Sciatic nerve (tissue), 2 donors: ENCODE data around the gene ASIP. TPM values are rescaled to one million over a fixed set of nuclear protein-coding genes. Genes with fewer than 3 reads are reported as not detected.

Experiments used
- ATAC-seq: fragments of 200-7000 bp; cut with Tn5 transposase; one replicate; pipeline ENCODE4 v1.9.1; 2020; ENCODE audit warnings: mild to moderate bottlenecking, moderate library complexity
- DNase-seq: peaks from one replicate; pipeline ENCODE4 v3.0.0-alpha.2; 2020; ENCODE audit warnings: low spot score
- intact Hi-C: fragments of 100-400 bp; cut with DNase I; formaldehyde crosslinking; loops from one replicate; pipeline ENCODE4 v1.14.2; 2022
- total RNA-seq: library from RNA; stranded (reverse); fragmentation: NEBNext Ultra II Directional; extraction: Animal tissue kit (Norgen Biotek cat#: 25700); gene quantifications from one replicate; pipeline ENCODE4 v1.2.1, GENCODE V29; 2021
- donor health status: DM: no; HTN: no; CAD: no.
- donor health status: DM: no; HTN: no; CAD: no.

Gene ASIP
- total RNA-seq, 1 donor from 2014 or later = 3.0 TPM

DNA sequence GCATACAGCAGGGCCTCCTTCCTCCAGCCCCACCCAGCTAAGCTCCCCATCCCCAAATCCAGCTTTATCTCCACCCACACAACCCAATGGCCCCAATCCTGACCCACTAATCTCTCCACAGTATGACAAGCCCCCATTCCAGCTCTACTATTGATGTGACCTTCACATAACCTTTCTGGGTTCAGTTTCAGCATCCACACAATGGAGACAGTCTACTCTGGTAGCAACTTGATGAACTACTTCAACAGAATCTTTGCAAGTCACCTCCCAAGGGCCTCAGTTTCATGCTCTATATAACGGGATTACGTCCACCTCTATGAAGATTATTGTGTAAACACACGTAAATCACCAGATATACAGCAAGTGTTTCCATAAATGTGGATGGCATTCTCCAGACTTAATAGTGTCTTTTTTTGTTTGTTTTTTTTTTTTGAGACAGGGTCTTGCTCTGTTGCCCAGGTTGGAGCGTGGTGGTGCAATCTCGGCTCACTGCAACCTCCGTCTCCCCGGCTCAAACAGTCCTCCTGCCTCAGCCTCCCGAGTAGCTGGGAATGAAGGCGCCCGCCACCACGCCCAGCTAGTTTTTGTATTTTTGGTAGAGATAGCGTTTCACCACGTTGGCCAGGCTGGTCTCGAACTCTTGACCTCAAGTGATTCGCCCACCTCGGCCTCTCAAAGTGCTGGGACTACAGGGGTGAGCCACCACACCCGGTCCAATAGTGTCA, 60.5 kb downstream of the ASIP start:
- intact Hi-C loops = no loop called here
- ATAC-seq (no peak), DNase-seq (no peak)

DNA sequence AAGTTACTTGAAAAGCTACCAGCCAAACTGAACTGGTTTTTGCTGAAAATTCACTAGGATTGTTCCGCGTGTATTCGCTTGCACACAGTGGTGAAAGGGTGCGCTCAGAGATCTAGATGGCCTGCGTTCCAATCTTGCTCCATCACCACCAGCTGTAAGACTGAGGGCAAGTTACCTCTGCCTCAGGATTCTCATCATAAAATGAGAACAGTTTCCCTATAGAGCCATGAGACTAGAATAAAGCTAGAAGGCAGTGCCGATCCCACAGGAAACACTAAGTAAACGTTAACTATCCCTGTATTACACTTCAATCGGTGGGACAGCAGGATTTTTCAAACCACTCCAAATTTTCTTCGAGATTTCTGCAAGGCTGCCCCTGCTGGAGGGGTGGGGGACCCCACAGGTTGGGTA, 61.1 kb downstream of the ASIP start:
- DNase-seq = no peak
- no peak for ATAC-seq
- intact Hi-C loops = no loop called here

DNA sequence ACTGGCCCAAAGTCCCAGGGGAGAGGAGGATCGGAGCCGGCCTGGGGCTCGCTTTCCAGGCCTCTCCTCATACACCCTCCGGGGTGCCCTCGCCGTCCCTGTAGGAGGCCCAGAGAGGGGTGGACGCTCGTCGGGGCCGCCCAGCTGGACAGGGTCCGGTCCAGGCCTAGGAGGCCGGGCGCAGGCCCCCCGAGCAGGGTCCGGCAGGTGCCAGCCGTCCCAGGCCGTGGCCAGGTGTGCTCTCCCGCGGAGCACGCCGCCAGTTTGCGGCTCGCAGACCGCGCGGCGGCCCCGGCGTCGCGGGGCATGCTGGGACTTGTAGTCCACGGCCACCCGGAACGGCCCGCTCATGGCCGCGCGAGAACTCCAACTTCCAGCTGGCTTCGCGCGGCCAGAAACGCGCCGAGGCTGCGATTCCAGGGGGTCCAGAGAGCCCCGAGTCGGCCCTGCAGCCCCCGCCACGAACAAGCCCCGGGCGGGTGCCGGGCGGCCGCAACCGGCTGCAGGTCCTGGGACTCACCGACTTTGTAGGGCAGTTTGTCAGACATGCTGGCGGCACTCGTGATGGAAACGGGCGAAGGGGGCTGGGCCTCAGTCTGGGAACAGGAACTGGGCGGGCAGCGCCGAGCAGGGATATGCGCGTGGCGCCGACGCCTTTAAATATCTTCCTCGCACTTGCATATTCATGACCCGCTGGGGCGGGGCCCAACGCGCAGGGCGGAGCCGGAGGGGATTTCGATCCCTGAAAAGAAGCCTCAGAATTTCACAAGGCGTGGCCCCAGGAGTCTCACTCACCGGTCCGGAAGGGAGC, 61.7 kb downstream of the ASIP start, which contains the start of gene AHCY:
TSS of gene AHCY (minus strand) at position 633 of the 811 bp plus-strand sequence. CDS start at position 548, 85 bp downstream.
- intact Hi-C loops = no loop called here
- peak; percentile 98 for ATAC-seq
- DNase-seq = peak; percentile 96

DNA sequence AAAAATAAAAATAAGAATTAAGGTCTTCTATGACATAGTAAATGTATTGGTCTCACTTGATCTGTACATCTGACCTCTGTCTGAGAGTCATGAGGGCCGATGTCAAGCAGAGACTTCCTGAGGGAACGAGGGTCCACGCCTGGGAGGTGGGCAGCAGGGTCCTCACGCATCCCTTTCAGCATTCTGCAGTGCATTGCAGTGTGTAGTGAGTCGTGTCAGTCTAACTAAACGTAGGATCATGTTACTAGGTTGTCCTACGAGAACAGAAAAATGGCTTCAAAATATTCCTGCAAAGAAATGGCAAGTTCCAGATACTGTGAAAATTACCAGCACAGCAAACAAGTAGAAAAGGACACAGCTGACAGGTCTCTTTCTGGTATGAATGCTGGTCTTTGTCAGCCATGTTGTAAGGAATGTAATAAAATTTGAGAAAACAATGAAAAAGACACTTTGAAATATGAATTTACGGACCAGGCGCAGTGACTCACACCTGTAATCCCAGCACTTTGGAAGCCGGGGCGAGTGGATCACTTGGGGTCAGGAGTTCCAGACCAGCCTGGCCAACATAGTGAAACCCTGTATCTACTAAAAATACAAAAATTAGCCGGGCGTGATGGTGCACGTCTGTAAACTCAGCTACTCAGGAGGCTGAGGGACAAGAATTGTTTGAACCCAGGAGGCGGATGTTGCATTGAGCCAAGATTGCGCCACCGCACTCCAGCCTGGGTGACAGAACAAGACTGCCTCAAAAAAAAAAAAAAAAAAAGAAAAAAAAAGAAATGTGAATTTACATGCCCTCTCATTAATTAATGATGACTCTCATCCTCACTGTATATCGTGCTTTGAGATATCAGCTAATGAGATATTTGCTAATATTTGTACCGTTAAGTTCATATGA, 64.4 kb downstream of the ASIP start:
- no peak for DNase-seq
- intact Hi-C loops = no loop called here
- ATAC-seq = no peak

DNA sequence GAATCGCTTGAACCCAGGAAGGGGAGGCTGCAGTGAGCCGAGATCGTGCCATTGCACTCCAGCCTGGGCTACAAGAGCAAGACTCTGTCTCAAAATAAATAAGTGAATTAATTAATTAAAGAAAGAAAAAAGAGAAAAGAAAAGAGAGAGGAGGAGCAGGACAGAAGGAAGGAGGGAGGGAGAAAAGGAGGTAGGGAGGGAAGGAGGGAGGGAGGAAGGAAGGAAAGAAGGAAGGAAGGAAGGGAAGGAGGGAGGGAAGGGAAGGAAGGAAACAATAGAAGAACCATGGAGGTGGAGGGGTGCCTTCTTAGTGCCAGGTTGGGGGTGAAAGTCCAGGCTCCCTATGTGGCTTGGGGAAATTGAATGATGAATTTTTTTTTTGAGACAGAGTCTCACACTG, 68.5 kb downstream of the ASIP start:
- intact Hi-C loops = loop anchor here (10.0 kb wide), 2 partner anchors 165 to 405 kb away; no protein-coding TSS in a partner anchor
- no peak for DNase-seq
- no peak for ATAC-seq

DNA sequence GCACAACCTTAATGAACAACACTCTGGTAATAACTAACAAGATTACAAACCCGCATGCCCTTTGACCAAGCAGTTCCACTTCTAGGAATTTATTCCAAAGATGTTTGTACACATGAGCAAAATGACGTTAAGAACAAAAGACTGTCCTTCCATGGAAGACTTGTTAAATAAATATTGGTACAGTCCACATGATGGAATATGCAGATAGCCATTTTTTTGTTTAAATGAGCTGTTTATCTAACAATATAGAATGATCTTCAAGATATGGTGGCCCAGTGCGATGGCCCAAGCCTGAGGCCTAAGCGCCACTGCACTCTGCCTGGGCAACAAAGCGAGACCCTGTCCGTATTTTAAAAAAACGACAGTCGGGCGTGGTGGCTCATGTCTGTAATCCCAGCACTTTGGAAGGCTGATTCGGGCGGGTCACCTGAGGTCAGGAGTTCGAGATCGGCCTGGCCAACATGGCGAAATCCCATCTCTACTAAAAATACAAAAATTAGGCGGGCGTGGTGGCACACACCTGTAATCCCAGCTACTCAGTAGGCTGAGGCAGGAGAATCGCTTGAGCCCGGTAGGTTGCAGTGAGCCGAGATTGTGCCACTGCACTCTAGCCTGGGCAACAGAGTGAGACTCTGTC, 69.4 kb downstream of the ASIP start:
- intact Hi-C loops = loop anchor here (10.0 kb wide), 2 partner anchors 164 to 404 kb away; no protein-coding TSS in a partner anchor
- DNase-seq (no peak), ATAC-seq (no peak)

DNA sequence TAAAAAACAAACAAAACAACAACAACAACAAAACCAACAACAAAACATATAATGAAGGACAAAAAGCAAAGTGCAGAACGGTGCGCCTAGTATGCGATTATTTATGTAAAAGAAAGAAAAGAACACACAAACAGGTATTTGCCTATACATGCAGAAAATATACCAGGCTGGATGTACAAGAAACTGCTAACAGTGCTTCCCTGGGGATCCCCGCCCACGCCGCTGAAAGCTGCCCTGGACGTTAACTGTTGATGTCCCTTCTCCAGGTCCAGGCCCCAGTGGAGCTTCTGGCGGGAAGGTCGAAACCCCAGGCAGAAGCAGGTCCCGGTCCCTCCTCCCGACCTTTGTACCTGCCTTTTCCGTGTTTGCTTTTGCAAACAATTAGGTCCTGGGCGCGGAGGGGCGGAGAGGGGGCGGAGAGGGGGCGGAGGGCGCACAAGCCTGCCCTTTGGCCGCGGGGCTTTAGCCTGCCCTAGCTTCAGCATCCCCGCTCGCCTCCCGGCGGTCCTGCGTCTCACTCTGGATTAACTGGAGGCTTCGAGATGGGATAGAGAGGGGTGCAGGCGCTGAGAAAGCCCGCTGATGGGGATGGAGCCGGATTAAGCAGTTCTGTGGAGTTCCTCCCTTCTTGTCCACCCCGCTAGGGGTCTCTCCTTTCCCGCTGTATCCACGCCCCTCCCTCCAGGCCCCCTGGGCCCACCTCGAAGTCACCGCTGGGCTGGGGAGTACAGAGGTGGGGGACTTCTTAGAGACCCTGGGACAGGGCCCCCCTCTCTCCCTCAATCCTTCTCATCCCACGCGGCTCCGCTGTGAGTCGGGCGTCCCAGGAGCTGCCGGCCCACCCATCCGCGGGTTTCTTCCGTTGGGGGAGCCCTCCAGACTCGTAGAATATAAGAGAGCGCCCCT, 70.1 kb downstream of the ASIP start:
- no peak for DNase-seq
- intact Hi-C loops = loop anchor here (10.0 kb wide), 2 partner anchors 163 to 403 kb away; no protein-coding TSS in a partner anchor
- peak; percentile 54 for ATAC-seq

DNA sequence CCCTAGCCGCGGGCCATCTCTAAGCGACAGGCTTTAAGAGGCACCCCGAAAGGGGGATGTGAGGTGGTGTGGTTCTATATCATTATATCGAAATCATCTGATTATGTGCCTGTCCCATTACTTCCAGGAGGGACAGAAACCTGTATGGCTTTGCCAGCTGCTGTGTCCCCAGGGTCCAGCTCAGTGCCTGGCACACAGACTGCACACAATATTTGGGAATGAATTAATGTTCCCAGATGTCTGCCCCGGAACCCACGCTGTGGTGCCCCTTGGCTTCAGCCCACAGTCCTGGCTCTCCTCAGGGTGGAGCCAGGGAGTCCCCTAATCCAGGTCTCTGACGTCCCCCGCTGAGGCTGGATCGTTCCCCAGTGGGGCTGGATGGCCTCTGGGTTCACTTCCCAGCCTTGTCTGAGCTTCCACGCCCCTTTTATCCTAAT, 70.8 kb downstream of the ASIP start:
- intact Hi-C loops = loop anchor here (10.0 kb wide), 2 partner anchors 163 to 403 kb away; no protein-coding TSS in a partner anchor
- ATAC-seq = peak; percentile 58
- no peak for DNase-seq

DNA sequence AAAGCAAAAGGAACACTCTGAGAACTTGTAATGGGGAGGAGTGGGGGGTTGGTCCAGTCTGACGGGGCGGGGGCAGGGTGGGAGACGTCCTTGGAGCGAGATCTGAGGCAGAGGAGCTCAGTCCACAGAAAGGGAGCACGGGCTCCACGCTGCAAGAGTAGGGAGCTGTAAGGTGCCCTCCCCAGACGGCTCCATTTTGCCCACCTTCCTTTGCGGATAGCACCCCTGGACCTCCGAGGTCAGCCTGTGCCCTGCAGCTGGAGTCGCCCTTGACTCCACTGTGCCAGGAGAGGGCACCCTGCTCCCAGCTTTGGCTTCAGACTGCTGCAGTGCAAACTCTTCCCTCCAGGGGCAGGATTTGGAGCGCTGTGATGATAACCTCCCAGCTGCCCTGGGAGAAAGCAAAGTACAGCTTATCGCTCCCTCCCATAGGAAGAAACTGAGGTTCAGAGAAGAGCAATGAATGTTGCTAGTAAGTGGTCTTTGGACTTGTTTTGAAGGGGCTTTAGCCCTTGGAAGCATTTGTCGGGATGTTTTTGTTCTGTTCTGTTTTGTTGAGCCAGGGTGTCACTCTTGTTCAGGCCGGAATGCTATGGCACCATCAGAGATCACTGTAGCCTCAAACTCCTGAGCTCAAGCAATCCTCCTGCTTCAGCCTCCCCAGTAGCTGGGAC, 71.5 kb downstream of the ASIP start:
- peak; percentile 91 for DNase-seq
- intact Hi-C loops = loop anchor here (10.0 kb wide), 2 partner anchors 162 to 402 kb away; no protein-coding TSS in a partner anchor
- ATAC-seq = peak; percentile 97

DNA sequence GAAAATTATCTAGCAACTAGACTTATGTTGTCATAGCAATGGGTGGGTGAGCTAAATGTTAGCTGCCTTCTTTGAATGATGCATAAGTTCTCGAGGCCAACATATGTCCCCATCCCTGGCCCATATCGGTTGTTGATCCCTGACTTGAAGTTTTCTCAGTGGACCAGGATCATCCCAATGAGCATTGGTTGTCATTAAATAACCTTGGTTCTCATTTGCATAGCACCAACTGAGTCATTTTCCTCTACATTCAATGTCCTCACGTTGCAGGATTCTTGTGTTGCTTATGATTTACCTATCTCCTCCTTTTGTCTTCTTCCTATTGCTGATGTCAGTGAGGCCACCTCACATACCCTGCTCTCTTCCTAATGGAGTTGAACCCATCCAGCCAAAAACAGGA, 74.0 kb downstream of the ASIP start:
- ATAC-seq (no peak), DNase-seq (no peak)
- intact Hi-C loops = loop anchor here (10.0 kb wide), 2 partner anchors 160 to 400 kb away; no protein-coding TSS in a partner anchor

DNA sequence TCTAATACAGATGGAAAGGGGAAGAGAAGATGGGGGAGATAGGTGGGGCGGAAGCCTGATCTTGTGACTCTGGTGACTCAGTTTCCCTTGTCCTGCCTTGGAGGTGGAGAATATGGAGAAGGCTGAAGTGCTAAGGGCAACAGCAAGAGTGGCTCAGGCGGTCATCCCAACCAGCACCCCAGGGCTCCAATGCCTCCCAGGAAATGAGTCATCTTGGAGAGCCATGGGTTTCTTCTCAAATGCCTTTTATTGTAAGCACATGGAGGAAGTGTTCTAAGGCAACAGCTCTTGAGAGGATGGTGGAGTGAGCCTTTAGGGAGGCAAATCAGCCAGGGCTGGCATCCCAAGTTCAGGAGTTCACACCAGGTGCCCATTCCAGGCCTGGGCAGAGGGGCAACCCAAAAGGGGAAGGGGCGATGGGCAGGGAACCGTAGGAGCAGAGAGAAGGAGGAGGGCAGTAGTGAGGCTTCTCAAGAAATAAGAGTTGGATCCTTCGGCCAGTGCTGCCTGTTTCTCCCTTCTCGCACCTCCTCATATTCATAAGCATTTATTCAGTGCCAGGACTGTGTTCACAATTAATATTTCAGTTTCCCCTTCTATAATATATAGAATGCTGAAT, 75.1 kb downstream of the ASIP start:
- ATAC-seq (no peak), DNase-seq (no peak)
- intact Hi-C loops = loop anchor here (10.0 kb wide), 2 partner anchors 158 to 398 kb away; no protein-coding TSS in a partner anchor

Other genes starting within 250 kb of the ASIP start
- gene RALY, start 247.5 kb upstream of the ASIP start, total RNA-seq = 94.6 TPM
- gene EIF2S2, start 129.2 kb upstream of the ASIP start, total RNA-seq = 44.8 TPM
- gene AHCY, start 61.9 kb downstream of the ASIP start, total RNA-seq = 48.1 TPM
- 84.3 TPM for gene ITCH, start 121.8 kb downstream of the ASIP start, total RNA-seq